GM13977 (cell line): ENCODE results near the gene PAX8.

Source experiments
- DNase-seq: peaks from one replicate; pipeline ENCODE4 v3.0.0; 2012; ENCODE audit warnings: low spot score
- in situ Hi-C: fragments of 300-500 bp; cut with MboI; formaldehyde crosslinking; loops from one replicate; pipeline ENCODE4 v1.12.0; 2022; ENCODE audit warnings: low sequenced_read_pairs, low pct_unique_long_range_greater_than_20kb, mixed read lengths, inconsistent platforms; ENCODE audit not compliant: unreplicated experiment
- TF ChIP-seq, protein P1 (sequence below): IDR thresholded peaks from 2 replicates; pipeline ENCODE4 v1.5.1; 2012; ENCODE audit warnings: mild to moderate bottlenecking, control low read depth; ENCODE audit not compliant: insufficient read depth; ENCODE audit errors: extremely low read depth, missing control alignments

Gene PAX8

GRCh38 chr2:113258471-113259147 lies 20.1 kb downstream of the PAX8 start:
- TF ChIP-seq, protein P1, sequence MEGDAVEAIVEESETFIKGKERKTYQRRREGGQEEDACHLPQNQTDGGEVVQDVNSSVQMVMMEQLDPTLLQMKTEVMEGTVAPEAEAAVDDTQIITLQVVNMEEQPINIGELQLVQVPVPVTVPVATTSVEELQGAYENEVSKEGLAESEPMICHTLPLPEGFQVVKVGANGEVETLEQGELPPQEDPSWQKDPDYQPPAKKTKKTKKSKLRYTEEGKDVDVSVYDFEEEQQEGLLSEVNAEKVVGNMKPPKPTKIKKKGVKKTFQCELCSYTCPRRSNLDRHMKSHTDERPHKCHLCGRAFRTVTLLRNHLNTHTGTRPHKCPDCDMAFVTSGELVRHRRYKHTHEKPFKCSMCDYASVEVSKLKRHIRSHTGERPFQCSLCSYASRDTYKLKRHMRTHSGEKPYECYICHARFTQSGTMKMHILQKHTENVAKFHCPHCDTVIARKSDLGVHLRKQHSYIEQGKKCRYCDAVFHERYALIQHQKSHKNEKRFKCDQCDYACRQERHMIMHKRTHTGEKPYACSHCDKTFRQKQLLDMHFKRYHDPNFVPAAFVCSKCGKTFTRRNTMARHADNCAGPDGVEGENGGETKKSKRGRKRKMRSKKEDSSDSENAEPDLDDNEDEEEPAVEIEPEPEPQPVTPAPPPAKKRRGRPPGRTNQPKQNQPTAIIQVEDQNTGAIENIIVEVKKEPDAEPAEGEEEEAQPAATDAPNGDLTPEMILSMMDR = no peak
- in situ Hi-C loops = no loop called here
- no peak for DNase-seq

DNA sequence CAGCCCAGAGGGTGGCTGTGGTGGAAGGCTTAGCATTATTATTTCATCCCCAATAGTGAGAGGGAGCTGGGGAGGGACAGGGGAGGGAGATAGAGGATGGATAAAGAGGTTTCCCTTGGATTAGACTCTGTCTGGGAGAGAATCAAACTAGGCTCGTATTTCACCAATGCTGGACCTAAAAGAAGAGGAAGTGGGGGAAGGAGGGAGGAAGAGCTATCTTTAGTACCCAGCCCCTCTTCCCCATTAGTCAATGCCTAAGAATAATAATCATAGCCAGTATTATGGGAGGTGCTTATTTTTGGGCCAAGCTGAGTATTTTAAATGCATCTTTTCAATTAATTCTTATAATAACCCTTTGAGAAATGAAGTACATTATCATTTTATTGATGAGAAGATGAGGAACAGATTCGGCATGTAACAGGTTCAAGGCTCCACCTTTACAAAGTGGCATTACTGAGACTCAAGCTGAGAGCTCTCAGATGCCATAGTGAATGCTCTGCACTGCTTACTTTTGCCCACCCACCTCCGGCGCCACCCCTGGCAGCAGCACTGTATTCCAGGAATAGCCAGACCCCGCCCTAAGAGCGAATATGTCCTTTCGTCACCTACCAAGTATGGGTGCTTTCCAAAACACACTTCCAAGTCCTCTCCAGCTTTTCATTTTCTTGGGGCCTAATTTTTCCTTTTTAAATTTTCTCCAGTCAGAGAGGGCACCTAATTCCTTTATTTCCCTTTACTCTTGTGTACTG lies 21.0 kb downstream of the PAX8 start:
- in situ Hi-C loops = no loop called here
- TF ChIP-seq, protein P1 = no peak
- DNase-seq = no peak

- TF ChIP-seq, protein P1 = no peak
- DNase-seq = no peak
Measured at GRCh38 chr2:113255140-113256070, 23.3 kb downstream of the PAX8 start.

GRCh38 chr2:113253453-113253852 lies 25.3 kb downstream of the PAX8 start:
- in situ Hi-C loops = no loop called here
- DNase-seq = no peak

More at GRCh38 chr2:113255140-113256070, 23.3 kb downstream of the PAX8 start:
- in situ Hi-C loops = no loop called here

GRCh38 chr2:113252047-113252590 lies 26.6 kb downstream of the PAX8 start:
- in situ Hi-C loops = no loop called here
- TF ChIP-seq, protein P1 = no peak

More at GRCh38 chr2:113253453-113253852, 25.3 kb downstream of the PAX8 start:
- TF ChIP-seq, protein P1 = no peak

GRCh38 chr2:113251118-113251517 lies 27.6 kb downstream of the PAX8 start:
- TF ChIP-seq, protein P1 = no peak
- in situ Hi-C loops = no loop called here
- DNase-seq = no peak

More at GRCh38 chr2:113252047-113252590, 26.6 kb downstream of the PAX8 start:
- DNase-seq = no peak
